COLO668 (cell line): ENCODE data around the gene CSNK1A1.

Experiments
- DNase-seq: peaks from one replicate; lab custom pipeline; 2025; ENCODE audit not compliant: unreplicated experiment; lab: John Stamatoyannopoulos, UW

CSNK1A1 gene

GRCh38 chr5:149532413-149532812 is 18.8 kb downstream of the CSNK1A1 start:
- no peak for DNase-seq

DNA sequence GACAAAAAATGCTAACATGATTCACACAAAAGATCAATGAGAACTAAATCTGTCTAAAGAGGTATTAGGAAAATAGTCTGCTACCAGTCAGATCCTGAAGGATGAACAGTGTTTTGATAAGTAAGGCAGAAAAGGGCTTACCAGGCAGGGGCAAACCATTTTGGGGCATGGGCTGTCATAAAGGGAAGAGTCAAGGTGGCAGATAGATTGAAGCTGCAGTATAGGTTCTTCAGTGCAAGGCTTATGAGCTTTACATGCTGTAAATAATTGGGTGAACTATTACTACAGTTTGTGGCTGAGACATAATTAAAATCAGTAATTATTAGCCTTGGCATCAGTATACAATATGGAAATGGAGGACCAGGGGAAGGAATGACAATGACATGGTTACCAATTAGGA is 21.8 kb downstream of the CSNK1A1 start:
- no peak for DNase-seq

DNA sequence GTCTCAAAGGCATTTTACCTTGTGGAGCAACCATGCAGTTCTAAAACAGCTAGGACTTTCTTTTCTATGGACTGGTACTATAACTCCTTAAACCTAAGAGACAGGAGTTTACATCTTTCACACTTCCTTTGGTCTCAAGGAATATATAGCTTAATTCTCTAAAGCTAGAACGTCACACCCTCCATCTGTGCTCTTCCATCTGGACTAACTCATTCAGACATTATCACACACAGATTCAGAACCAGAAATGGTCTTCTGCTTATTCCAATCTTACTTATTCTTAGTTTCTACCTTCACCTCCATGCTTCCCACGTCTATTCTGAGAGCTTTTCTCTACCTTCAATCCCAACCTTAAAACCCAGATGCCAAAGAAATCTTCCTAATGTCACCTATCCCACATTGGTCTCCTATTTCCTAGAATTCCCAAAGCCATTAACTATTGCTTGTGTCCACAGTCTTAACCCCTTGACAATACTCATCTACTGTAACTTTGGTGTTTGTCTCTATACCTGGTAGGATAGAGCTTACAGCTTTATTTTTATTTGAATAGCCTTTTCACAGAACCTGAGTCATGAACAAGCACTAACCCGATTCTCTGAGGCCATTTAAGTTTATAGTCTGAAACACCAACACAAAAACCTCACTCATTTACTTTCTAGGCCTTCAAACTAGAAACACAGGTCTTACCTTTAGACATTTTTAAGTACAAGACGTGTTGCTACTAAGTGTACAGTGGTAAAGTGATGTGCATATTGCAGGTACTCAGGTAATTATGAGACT is 22.8 kb downstream of the CSNK1A1 start:
- no peak for DNase-seq

DNA sequence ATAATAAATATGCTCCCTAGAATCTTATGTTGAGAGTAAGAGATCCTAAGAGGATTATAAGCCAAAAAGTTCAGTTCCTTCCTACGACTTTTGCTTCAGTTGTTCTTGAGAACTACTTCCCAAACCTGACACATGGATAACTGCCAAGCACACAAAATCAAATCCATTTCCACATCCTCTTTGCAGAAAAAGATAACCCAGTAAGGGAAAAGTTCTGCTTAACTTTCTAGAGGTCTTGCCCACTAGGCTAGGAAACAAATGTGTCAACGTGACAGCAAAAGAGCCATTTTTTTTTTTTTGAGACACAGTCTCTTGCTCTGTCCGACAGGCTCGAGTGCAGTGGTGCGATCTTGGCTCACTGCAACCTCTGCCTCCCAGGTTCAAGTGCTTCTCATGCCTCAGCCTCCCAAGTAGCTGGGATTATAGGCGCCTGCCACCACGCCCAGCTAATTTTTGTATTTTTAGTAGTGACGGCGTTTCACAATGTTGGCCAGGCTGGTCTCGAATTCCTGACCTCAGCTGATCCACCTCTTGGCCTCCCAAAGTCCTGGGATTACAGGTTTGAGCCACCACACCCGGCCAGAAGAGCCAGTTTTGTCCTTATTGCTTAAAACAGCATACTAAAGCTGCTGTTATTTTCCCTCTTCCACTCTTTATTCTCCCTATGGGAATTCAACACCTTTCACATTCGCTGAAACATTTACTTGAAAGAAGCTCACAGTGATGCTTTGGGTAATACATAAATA is 24.2 kb downstream of the CSNK1A1 start:
- no peak for DNase-seq

- DNase-seq, result no peak
These were observed 29.2 kb downstream of the CSNK1A1 start for GRCh38 chr5:149521739-149522685.

GRCh38 chr5:149519601-149520000 is 31.6 kb downstream of the CSNK1A1 start:
- DNase-seq, result no peak

DNA sequence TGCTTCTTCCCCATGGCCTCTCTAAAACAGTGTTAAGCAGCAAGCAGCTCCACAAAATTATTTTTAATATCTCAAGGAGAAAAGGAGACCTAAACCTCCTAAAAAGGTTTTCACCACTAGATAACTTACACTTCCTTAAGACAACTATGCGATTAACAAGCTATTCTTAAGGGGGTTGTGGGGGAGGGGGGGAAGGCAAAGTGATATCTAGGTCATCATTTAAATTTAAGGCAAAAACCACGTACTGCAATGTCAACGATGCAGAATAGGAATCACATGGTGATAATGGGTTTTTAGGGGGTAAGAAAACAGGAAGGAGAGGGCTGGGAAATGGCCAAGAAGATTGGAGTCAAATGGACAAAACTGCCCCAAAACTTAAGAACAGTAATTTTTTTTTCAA is 32.6 kb downstream of the CSNK1A1 start:
- DNase-seq, result no peak

DNA sequence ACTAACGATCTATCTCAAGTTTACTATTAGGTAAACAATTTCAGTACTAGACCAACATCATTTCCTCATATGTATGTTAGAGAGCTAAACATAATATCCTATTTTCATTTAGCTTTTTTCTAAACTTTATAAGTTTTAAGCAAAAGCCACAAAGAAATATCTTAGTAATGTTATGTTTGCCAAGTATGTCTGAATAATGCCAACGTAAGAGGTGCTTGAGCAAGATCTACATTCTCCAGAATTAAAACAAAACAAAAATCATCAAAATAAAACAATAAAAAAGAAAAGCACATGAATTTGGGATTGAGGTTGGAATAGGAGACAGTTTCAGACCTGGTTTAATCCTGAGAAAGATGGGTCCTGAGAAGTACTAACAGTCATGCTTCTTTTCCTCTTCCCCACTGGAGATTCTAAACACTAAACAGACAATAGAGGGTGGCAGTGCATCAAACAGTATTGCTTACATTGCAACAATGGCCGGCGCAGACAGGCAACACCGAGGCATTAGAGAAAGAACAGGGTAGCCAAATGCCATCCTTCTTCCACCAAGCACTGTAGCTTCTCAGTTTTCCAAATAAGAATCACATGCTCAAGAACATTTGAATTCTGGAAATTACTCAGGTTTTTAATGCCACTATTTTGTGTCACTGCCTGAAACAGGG is 33.6 kb downstream of the CSNK1A1 start:
- DNase-seq, result peak; percentile 1

DNA sequence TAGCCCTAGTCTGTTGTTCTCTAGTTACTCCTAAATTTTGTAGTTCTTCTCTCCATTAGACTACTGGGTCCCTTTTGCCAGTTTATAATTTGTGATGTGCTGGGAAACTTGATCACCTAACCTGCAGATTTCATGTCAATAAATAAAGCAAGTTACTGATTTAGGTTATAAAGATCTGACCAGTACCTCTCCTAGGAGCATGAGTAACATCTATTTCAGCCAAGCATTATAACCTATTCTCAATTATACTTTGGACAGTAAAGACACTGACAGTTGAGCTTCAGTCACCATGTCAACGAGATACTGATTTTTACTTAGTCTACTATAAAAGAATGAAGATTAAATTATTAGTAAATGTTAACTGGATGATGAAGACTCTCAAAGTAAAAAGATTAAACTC is 36.7 kb downstream of the CSNK1A1 start:
- DNase-seq, result no peak

DNA sequence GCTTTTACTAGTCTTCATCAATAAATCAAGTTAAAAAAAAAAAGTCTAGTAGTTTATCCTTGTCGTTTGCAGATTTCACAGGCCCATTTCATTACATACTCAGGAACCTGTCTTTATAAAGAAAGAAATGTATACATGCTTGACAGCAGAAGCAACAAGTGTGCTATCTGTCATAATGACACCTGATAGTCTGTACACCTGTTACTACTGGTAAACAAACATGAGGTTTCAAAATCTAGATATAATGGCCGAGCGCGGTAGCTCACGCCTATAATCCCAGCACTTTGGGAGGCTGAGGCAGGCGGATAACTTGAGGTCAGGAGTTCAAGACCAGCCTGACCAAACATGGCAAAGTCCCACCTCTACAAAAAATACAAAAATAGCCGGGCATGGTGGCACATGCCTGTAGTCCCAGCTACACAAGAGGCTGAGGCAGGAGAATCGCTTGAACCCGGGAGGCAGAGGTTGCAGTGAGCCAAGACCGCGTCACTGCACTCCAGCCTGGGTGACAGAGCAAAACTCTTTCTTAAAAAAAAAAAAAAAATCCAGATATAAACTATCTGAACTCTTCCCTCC is 37.8 kb downstream of the CSNK1A1 start:
- DNase-seq, result peak; percentile 11

DNA sequence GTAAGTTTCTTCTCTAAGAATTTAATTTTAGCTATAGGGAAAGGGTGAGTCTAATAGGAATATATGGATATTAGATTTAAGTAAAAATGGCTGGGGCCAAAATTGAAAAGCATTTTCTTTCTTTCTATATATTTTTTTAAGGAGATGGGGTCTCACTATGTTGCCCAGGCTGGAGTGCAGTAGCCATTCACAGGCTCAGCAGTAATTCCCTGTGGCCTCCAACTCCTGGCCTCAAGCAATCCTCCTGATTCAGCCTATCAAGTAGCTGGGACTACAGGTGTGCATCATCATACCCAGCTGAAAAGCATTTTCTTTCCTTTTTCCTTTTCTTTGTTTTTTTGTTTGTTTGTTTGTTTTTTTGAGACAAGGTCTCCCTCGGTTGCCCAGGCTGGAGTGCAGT is 41.1 kb downstream of the CSNK1A1 start:
- no peak for DNase-seq

DNA sequence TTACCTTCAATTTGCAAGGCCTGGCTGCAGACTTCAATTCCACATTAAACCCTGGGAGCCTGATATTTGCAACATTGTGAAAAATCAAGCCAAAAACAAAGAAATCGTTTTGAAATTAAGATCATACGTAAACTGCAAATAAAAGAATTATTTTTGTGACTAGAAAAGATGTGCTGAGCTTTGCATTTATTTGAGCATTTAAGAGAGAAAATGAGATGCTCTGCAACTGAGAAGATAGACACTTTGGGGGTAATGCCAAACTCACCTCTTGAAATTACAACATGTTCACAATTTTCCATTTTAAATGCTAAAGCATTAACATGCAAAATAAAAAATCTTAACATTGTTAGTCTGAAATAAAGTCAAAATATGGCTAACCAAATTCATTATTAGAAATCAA is 46.6 kb downstream of the CSNK1A1 start:
- no peak for DNase-seq

GRCh38 chr5:149503006-149503405 is 48.2 kb downstream of the CSNK1A1 start:
- DNase-seq, result no peak

GRCh38 chr5:149500922-149501582 is 50.2 kb downstream of the CSNK1A1 start:
- DNase-seq, result no peak

- DNase-seq, result no peak
These were observed 52.4 kb downstream of the CSNK1A1 start for GRCh38 chr5:149498724-149499336.

GRCh38 chr5:149497357-149497756 is 53.9 kb downstream of the CSNK1A1 start:
- DNase-seq, result no peak

- no peak for DNase-seq
These were observed 54.3 kb downstream of the CSNK1A1 start for GRCh38 chr5:149496917-149497316.

DNA sequence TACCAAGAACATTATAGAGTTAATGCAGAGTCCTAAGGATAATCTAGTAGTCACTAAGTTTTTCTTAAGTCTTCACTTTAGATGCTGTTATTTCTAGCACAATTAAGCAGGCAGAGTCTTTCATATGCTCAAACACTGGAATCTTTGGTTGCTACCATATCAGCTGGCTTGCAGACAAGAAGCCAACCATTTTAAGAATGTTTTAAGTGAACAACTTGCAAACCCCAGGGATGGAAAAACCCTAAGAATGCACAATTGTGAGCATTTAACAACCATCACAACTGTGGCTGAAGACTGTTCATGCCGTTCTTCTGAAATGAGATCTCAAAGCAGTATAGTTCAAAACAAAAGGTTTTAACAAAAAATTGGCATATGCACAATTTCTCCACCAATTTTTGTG is 55.1 kb downstream of the CSNK1A1 start:
- DNase-seq, result no peak

DNA sequence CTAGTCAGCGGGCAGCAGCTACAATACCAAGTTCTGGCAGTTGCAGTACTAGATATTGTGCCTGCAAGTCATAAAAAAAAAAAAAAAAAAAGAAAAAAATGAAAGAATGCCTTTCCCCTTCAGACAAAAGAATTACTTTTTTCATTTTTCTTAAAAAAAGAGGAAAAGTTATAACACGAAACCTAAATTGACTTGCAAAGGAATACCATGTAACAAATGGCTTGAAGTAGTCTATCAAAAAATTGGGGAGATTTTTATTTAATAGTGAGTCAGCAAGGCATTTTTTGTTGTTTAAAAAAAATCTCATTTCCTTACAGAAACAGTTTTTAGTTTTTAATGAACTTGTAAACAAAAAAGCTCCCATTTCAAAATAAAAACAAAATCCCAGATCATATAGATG is 55.6 kb downstream of the CSNK1A1 start:
- no peak for DNase-seq

GRCh38 chr5:149493316-149493715 is 57.9 kb downstream of the CSNK1A1 start:
- no peak for DNase-seq
